NCI-H526 (cell line): Measurements from ENCODE around the gene TENM4.

ENCODE experiments used
- DNase-seq, 2 experiments: peaks; one replicate each; lab custom pipeline; 2025; lab: John Stamatoyannopoulos, UW

Gene TENM4

GRCh38 chr11:79390923-79391322, 49.9 kb downstream of the TENM4 start:
- no peak for DNase-seq

GRCh38 chr11:79390477-79390876, 50.4 kb downstream of the TENM4 start:
- no peak for DNase-seq

- no peak for DNase-seq
These were observed 52.6 kb downstream of the TENM4 start for GRCh38 chr11:79388201-79388600.

GRCh38 chr11:79383874-79384273, 57.0 kb downstream of the TENM4 start:
- no peak for DNase-seq

- DNase-seq: no peak
These were observed 58.4 kb downstream of the TENM4 start for GRCh38 chr11:79382301-79383050.

- no peak for DNase-seq
These were observed 59.8 kb downstream of the TENM4 start for GRCh38 chr11:79381036-79381435.

- DNase-seq: peak; percentile 31 to 75
These were observed 63.4 kb downstream of the TENM4 start for GRCh38 chr11:79377406-79377805.

GRCh38 chr11:79375818-79376550, 64.8 kb downstream of the TENM4 start:
- no peak for DNase-seq

- DNase-seq: no peak
These were observed 66.1 kb downstream of the TENM4 start for GRCh38 chr11:79374727-79375126.

GRCh38 chr11:79371724-79372123, 69.1 kb downstream of the TENM4 start:
- no peak for DNase-seq

- peak in 1 of 2 experiments; percentile 41 for DNase-seq
These were observed 69.7 kb downstream of the TENM4 start for GRCh38 chr11:79371152-79371551.

- no peak for DNase-seq
These were observed 71.8 kb downstream of the TENM4 start for GRCh38 chr11:79369055-79369454.

GRCh38 chr11:79367844-79368243, 73.0 kb downstream of the TENM4 start:
- no peak for DNase-seq

GRCh38 chr11:79366218-79366617, 74.6 kb downstream of the TENM4 start:
- no peak for DNase-seq

GRCh38 chr11:79363861-79364378, 76.9 kb downstream of the TENM4 start:
- no peak for DNase-seq

- DNase-seq: no peak
These were observed 77.6 kb downstream of the TENM4 start for GRCh38 chr11:79363256-79363655.

- DNase-seq: no peak
These were observed 78.0 kb downstream of the TENM4 start for GRCh38 chr11:79362821-79363220.

GRCh38 chr11:79362206-79362757, 78.5 kb downstream of the TENM4 start:
- DNase-seq: no peak

GRCh38 chr11:79358258-79358657, 82.6 kb downstream of the TENM4 start:
- DNase-seq: no peak

- DNase-seq: no peak
These were observed 87.1 kb downstream of the TENM4 start for GRCh38 chr11:79353706-79354105.

- peak in 1 of 2 experiments; percentile 16 for DNase-seq
These were observed 88.5 kb downstream of the TENM4 start for GRCh38 chr11:79352349-79352703.

GRCh38 chr11:79348976-79349682, 91.7 kb downstream of the TENM4 start:
- DNase-seq: no peak
